ENCODE results near the gene RHBDD1. TPM values are rescaled to one million over a fixed set of nuclear protein-coding genes. Genes with fewer than 3 reads are reported as not detected.

The RHBDD1 gene
- total RNA-seq, 1 donor from 2014 or later: 32.7 TPM

DNA sequence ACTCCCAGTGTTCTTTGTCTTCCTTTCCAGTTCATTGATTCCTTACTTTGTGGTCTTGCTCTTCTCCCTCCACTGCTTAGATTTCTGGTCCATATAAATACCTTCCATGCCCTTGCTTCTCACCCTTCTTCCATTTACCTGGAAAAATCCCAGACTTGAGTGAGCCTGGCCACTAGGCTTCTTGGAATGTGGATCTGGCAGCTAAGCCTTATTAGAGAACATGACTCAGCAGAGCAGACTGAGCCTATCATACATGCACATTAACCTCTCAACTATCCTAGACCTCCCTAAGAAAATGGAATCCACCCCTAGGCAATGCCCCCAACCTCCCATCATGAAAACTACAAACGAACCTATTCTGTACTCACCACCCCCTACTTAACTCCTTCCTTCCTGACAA, 127.7 kb downstream of the RHBDD1 start:
- DNase-seq (ENCODE audit: low spot score, unreplicated experiment): no peak
- no peak for TF ChIP-seq CTCF (IDR thresholded peaks at IDR 0.05; ENCODE audit: unreplicated experiment)
- Mint-ChIP-seq H3K36me3 (ENCODE audit: insufficient read depth) (peaks cover 4% of the 10 kb centered on the region), H3K4me1 (ENCODE audit: low read depth) (no peaks in the 10 kb centered on the region), H3K27me3 (no peaks in the 10 kb centered on the region), H3K4me3 (ENCODE audit: low read depth) (no peak overlapping the region), H3K9me3 (ENCODE audit: low read depth) (peaks cover 4% of the 10 kb centered on the region), H3K27ac (no peak overlapping the region)

- H3K27me3 Mint-ChIP-seq: no peaks in the 10 kb centered on the region
- DNase-seq (ENCODE audit: low spot score, unreplicated experiment): no peak
- no peak overlapping the region for H3K27ac Mint-ChIP-seq
- no peaks in the 10 kb centered on the region for H3K4me1 Mint-ChIP-seq (ENCODE audit: low read depth)
- no peak for TF ChIP-seq CTCF (IDR thresholded peaks at IDR 0.05; ENCODE audit: unreplicated experiment)
- H3K36me3 Mint-ChIP-seq (ENCODE audit: insufficient read depth): no peaks in the 10 kb centered on the region
- no peak overlapping the region for H3K4me3 Mint-ChIP-seq (ENCODE audit: low read depth)
- H3K9me3 Mint-ChIP-seq (ENCODE audit: low read depth): no peaks in the 10 kb centered on the region
These were observed 129.5 kb downstream of the RHBDD1 start for GRCh38 chr2:226965376-226965775.

GRCh38 chr2:226969417-226970080, 133.7 kb downstream of the RHBDD1 start:
- H3K4me3 Mint-ChIP-seq (ENCODE audit: low read depth): no peak overlapping the region
- no peaks in the 10 kb centered on the region for H3K4me1 Mint-ChIP-seq (ENCODE audit: low read depth)
- no peak for DNase-seq (ENCODE audit: low spot score, unreplicated experiment)
- no peaks in the 10 kb centered on the region for H3K27me3 Mint-ChIP-seq
- TF ChIP-seq CTCF (IDR thresholded peaks at IDR 0.05; ENCODE audit: unreplicated experiment): no peak
- H3K36me3 Mint-ChIP-seq (ENCODE audit: insufficient read depth): no peaks in the 10 kb centered on the region
- H3K9me3 Mint-ChIP-seq (ENCODE audit: low read depth): no peaks in the 10 kb centered on the region
- no peak overlapping the region for H3K27ac Mint-ChIP-seq

DNA sequence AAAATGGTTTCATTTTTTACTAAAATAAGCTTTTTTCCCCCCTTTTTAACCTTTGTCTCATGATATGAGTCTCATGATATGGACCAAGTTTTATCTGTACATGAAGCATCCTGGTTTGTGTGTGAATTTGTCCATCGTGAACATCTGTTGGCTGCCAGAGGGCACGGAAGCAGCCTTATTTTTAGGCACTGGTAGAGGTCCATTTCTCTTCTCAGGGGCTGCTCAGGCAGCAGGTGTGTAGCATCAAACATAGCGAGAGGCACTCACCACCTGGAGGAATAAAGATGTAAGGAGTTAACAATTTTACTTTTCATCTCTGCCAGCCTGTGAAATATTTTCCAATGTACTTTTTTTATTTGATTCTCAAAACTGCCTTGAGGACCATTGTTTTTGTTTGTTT, 134.5 kb downstream of the RHBDD1 start:
- DNase-seq (ENCODE audit: low spot score, unreplicated experiment): no peak
- H3K27me3 Mint-ChIP-seq: no peaks in the 10 kb centered on the region
- no peak for TF ChIP-seq CTCF (IDR thresholded peaks at IDR 0.05; ENCODE audit: unreplicated experiment)
- no peak overlapping the region for H3K4me3 Mint-ChIP-seq (ENCODE audit: low read depth)
- H3K4me1 Mint-ChIP-seq (ENCODE audit: low read depth): no peaks in the 10 kb centered on the region
- no peaks in the 10 kb centered on the region for H3K36me3 Mint-ChIP-seq (ENCODE audit: insufficient read depth)
- H3K9me3 Mint-ChIP-seq (ENCODE audit: low read depth): no peaks in the 10 kb centered on the region
- H3K27ac Mint-ChIP-seq: no peak overlapping the region

DNA sequence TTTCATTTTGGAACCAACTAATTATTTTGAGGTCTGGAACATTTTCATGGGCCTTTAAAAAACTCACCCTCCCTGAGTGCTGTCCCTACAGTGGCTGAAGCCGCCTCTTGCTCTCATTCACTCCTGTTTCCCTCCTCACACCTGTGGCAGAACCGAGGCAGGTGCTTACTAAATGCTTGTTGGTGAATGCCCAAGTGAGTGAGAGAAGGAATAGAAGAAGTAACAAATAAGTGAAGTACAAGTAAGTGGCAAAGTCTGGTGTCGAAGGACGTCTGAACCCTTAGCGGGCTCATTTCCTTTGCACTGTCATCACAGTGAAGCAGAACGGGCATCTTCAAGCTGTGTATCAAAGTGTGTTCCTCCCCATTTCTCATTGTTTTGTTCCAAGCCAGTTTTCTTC, 135.2 kb downstream of the RHBDD1 start:
- no peak overlapping the region for H3K27ac Mint-ChIP-seq

More for the DNA sequence above, 135.2 kb downstream of the RHBDD1 start:
- DNase-seq (ENCODE audit: low spot score, unreplicated experiment): no peak
- Mint-ChIP-seq H3K9me3 (ENCODE audit: low read depth) (no peaks in the 10 kb centered on the region), H3K4me1 (ENCODE audit: low read depth) (no peaks in the 10 kb centered on the region), H3K36me3 (ENCODE audit: insufficient read depth) (no peaks in the 10 kb centered on the region), H3K4me3 (ENCODE audit: low read depth) (no peak overlapping the region), H3K27me3 (no peaks in the 10 kb centered on the region)
- no peak for TF ChIP-seq CTCF (IDR thresholded peaks at IDR 0.05; ENCODE audit: unreplicated experiment)

Measured in progenitor cell of endocrine pancreas (in vitro differentiated cells).